Fibroblast of the aortic adventitia (primary cell): Measurements from ENCODE around the gene DOCK2. TPM values are rescaled to one million over a fixed set of nuclear protein-coding genes. Genes with fewer than 3 reads are reported as not detected.

ENCODE experiments used
- DNase-seq: peaks from one replicate; pipeline ENCODE4 v3.0.0-alpha.2; 2010; ENCODE audit warnings: low read depth
- H3K4me3 ChIP-seq: 2 replicates; pipeline ENCODE4 v1.5.1; 2011; ENCODE audit warnings: low read depth, mild to moderate bottlenecking, control low read depth, low read length, moderate library complexity
- total RNA-seq: library from RNA; depleted of rRNA; stranded (reverse); fragments of >200 nt; gene quantifications from 2 replicates; pipeline ENCODE4 v1.2.3, GENCODE V29; 2012; ENCODE audit warnings: low replicate concordance
- TF ChIP-seq, protein P1 (sequence below): IDR thresholded peaks from 2 replicates; pipeline ENCODE4 v1.5.1; 2011; ENCODE audit warnings: mild to moderate bottlenecking, low read length, control low read depth, inconsistent platforms; ENCODE audit not compliant: insufficient read depth

Gene DOCK2
- total RNA-seq, 1 donor, result 4.6 TPM

- H3K4me3 ChIP-seq, result no peak overlapping the region
- TF ChIP-seq, protein P1, sequence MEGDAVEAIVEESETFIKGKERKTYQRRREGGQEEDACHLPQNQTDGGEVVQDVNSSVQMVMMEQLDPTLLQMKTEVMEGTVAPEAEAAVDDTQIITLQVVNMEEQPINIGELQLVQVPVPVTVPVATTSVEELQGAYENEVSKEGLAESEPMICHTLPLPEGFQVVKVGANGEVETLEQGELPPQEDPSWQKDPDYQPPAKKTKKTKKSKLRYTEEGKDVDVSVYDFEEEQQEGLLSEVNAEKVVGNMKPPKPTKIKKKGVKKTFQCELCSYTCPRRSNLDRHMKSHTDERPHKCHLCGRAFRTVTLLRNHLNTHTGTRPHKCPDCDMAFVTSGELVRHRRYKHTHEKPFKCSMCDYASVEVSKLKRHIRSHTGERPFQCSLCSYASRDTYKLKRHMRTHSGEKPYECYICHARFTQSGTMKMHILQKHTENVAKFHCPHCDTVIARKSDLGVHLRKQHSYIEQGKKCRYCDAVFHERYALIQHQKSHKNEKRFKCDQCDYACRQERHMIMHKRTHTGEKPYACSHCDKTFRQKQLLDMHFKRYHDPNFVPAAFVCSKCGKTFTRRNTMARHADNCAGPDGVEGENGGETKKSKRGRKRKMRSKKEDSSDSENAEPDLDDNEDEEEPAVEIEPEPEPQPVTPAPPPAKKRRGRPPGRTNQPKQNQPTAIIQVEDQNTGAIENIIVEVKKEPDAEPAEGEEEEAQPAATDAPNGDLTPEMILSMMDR, result no peak
- no peak for DNase-seq
These were observed 117.7 kb downstream of the DOCK2 start for GRCh38 chr5:169754737-169755136.

GRCh38 chr5:169756071-169756765, 119.1 kb downstream of the DOCK2 start:
- H3K4me3 ChIP-seq, result no peak overlapping the region
- TF ChIP-seq, protein P1, result no peak
- no peak for DNase-seq

GRCh38 chr5:169757016-169757415, 119.9 kb downstream of the DOCK2 start:
- DNase-seq, result peak; percentile 35
- TF ChIP-seq, protein P1, result no peak
- H3K4me3 ChIP-seq, result no peak overlapping the region

GRCh38 chr5:169758886-169759285, 121.8 kb downstream of the DOCK2 start:
- DNase-seq, result no peak
- TF ChIP-seq, protein P1, result no peak
- H3K4me3 ChIP-seq, result no peak overlapping the region

GRCh38 chr5:169760229-169760628, 123.2 kb downstream of the DOCK2 start:
- TF ChIP-seq, protein P1, result no peak

GRCh38 chr5:169762338-169763095, 125.4 kb downstream of the DOCK2 start:
- H3K4me3 ChIP-seq, result no peak overlapping the region
- TF ChIP-seq, protein P1, result no peak
- DNase-seq, result peak; percentile 42

More at GRCh38 chr5:169760229-169760628, 123.2 kb downstream of the DOCK2 start:
- H3K4me3 ChIP-seq, result no peak overlapping the region
- DNase-seq, result no peak
